GM19455 (cell line): ENCODE results near the gene SPAAR.
"Not testable (repeated sequence)": the region's sequence is repeated elsewhere in the genome, so short reads cannot be mapped to it uniquely, and the experiment has no call there.

Experiments
- ATAC-seq: cut with Tn5 transposase; IDR thresholded peaks from one replicate; pipeline ENCODE4 v1.9.1; 2021; ENCODE audit not compliant: unreplicated experiment

SPAAR gene

GRCh38 chr9:35909274-35909673 is at the start of gene SPAAR:
TSS of gene SPAAR (plus strand) at chr9:35909490. CDS start at chr9:35910464, 974 bp downstream.
- ATAC-seq = no peak

- no peak for ATAC-seq
These were observed 49.3 kb upstream of the SPAAR start for GRCh38 chr9:35859990-35860339.

DNA sequence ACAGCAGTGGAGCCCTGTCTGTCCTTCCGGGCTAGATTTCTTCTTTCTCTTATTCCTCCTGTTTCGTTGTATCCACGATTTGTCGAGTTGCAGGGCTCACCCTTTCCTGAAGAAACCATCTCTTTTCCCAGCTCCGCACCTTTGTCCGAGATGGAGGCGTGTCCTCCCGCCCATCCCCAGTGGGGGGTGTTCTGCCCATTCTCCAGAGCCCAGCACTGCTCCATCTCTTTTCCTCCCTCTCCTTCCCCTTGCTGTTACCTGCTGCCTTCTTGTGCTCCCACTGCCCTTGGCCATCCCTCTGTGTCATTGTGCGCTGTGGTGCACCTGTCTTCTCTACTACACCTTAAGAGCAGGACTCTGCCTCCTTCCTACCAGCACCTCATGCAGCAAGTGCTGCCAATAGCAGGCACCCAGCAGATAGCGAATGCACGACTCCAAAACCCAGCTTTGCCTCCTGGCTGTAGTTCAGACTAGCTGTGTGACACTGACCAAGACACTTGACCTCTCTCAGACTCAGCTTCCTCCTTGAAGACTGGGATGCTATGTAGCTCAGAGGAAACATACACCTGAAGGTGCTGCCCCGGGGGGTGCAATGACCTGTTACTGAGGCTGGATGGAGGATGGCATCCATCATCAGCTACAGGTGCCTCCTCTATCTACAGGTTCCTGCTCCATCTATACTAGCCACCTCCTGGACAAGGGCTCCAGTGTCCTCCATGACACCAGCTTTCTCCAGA is 48.0 kb upstream of the SPAAR start:
- no peak for ATAC-seq

DNA sequence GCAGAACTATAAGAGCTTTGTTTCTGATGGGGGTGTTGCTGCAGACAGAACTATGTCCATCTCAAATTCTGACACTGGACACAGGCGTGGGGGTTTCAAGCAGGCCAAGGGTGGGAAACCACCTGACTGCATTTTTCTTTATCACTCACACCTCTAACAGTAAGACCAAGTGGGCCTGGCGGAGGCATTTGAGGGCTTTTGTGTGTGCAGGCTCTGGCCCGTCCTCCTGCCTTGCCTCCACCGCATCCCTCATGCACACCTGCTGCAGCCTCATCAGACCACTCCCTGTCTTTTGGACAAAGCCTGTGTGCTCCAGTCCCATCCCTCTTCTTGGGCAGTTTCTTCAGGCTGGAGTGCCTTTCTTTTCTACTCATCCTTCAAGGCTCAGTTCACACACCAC is 47.0 kb upstream of the SPAAR start:
- no peak for ATAC-seq

GRCh38 chr9:35863583-35863982 is 45.7 kb upstream of the SPAAR start:
- ATAC-seq = no peak

GRCh38 chr9:35864695-35865255 is 44.5 kb upstream of the SPAAR start:
- ATAC-seq = no peak

DNA sequence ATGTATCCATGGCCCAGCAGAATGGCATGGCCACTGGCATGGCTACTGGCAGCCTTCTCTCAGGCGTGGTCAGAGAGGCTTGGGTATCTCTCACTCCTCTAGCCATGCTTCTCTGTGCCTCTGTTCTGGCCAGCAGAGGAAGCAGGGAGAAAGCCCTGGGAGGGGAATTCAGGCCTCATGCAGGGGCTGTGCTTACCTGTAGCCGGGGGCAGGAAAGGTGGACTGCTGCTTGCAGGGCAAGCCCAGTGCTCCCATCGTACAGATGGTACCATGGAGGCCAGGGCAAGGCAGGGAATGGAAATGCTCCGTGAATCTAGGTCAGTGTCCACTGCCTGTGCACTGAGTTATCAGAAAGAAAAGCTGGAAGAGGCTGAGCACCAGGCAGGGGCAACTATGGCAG is 41.8 kb upstream of the SPAAR start:
- no peak for ATAC-seq

DNA sequence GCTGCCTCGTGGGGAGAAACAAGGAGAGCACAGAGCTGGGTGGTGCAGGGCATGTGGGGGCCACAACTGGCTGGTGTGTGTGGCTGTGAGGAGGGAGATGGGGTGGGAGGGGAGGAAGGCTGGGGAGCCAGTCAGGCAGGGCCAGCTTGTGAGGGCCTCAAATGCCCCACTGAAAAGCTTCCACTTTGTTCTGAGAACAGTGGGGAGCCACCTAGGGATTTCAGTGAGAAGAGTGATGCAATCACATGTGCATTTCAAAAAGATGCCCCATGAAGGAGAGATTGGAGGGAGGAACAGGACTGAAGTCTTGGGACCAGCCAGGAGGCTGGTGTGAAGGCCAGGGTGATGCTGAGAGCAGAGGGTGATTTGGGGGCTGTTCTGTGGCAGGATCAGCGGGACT is 40.4 kb upstream of the SPAAR start:
- ATAC-seq = no peak

GRCh38 chr9:35869621-35870216 is 39.6 kb upstream of the SPAAR start:
- no peak for ATAC-seq

GRCh38 chr9:35870351-35870923 is 38.9 kb upstream of the SPAAR start, which contains the start of gene OR13J1:
TSS of gene OR13J1 (minus strand) at chr9:35870401. CDS start at chr9:35870401, 0 bp downstream.
- ATAC-seq = no peak

DNA sequence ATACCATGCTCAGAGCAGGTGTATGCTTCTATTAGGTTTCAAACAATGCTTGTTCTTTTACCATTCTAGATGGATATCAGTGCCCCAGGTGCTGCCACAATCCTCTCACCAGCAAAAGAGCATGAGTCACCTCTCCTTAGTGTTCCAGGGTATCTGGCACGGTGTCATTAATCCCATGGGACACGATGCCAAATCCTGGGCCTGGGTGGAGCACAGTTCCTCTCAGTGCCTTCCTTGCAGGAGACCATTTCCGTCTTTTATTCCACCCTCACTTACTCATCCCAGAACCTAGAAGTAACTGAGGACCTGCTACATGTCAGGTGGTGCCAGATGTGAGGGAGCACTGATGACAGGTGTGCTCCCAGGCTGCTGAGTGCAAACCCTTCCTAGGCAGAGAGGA is 37.7 kb upstream of the SPAAR start:
- ATAC-seq = no peak

- no peak for ATAC-seq
These were observed 36.8 kb upstream of the SPAAR start for GRCh38 chr9:35872505-35872904.

- ATAC-seq = no peak
These were observed 26.9 kb upstream of the SPAAR start for GRCh38 chr9:35882263-35882848.

DNA sequence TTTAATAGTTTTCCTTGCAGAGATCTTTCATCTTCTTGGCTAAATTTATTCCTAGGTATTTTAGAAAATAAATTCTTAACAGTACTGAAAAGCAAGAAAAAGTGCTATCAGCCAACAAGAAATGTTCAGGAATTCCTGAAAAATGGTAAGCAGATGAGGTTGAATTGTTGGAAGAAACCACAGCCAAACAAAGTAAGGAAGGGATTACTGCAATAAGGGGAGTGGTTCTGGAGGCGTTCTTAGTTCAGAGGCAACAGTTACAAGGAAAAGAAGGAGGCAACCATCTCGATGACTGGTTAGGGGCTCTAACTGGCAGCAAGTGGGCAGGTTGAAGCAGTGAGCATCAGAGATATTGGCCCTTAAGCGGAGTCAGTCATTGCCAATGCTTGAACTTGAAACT is 26.3 kb upstream of the SPAAR start:
- ATAC-seq = no peak

GRCh38 chr9:35884908-35885307 is 24.4 kb upstream of the SPAAR start:
- not testable (repeated sequence) for ATAC-seq

- no peak for ATAC-seq
These were observed 17.6 kb upstream of the SPAAR start for GRCh38 chr9:35891646-35892045.

- no peak for ATAC-seq
These were observed 17.2 kb upstream of the SPAAR start for GRCh38 chr9:35892051-35892450.

DNA sequence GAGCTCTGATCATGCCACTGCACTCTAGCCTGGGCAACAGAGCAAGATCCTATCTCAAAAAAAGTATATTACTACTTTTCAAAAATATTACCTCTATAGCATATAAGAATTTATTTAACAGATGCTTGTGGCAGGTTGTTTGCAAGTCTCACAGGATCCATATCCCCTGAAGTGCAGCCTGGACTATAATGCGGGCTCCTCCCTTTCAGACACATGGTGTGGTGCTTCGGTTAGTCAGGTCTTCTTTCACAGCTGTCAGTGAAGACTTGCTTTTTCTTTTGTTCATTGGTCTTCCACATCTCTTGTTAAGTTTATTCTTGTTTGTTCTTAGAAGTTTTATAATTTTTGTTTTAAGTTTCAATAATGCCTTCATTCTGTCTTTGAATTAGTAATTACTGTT is 12.7 kb upstream of the SPAAR start:
- ATAC-seq = no peak

DNA sequence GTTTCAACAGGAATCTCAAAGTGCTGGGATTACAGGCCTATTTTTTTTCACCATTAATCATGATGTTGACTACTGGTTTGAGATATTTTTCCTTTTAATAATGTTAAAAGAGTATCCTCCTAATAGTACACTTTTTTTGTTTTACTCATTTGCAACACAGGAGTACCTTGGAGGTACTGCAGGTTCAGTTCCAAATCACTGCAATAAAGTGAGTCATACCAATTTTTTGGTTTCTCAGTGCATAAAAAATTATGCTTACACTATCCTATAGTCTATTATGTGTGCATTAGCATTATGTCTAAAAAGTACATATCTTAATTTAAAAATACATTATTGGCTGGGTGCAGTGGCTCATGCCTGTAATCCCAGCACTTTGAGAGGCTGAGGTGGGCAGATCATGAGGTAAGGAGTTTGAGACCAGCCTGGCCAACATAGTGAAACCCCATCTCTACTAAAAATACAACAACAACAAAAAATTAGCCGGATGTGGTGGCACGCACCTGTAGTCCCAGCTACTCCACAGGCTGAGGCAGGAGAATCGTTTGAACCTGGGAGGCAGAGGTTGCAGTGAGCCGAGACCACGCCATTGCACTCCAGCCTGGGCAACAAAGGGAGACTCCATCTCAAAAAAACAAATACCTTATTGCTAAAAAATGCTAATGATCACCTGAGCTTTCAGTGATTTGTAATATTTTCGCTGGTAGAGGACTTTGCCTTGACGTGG is 11.8 kb upstream of the SPAAR start:
- not testable (repeated sequence) for ATAC-seq

- no peak for ATAC-seq
These were observed 11.0 kb upstream of the SPAAR start for GRCh38 chr9:35898337-35898736.

- ATAC-seq = no peak
These were observed 10.3 kb upstream of the SPAAR start for GRCh38 chr9:35899021-35899420.
